ENCODE measurements around the gene LIFR.

Gene LIFR

DNA sequence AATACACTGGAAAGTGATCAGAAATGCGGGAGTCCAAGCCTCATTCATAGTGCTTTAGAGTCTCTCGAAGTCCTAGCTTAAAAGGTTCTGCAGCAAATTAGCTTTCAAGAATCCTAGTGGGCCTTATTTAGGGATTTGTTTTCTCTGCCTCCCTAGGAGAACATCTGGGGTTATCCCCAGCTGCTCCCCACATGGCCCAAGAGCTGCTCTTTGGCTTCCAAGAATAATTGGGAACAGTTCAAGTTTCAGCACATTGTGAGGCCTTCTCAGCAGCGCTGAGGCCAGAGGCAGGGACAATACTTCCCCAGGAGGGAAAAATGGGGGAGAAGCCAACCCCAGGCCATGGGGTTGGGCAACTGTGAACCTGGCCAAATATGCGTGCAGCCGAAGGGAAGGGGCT, 108.7 kb downstream of the LIFR start:
- DNase-seq (ENCODE audit: extremely low spot score), result no peak
- TF ChIP-seq, protein P1, sequence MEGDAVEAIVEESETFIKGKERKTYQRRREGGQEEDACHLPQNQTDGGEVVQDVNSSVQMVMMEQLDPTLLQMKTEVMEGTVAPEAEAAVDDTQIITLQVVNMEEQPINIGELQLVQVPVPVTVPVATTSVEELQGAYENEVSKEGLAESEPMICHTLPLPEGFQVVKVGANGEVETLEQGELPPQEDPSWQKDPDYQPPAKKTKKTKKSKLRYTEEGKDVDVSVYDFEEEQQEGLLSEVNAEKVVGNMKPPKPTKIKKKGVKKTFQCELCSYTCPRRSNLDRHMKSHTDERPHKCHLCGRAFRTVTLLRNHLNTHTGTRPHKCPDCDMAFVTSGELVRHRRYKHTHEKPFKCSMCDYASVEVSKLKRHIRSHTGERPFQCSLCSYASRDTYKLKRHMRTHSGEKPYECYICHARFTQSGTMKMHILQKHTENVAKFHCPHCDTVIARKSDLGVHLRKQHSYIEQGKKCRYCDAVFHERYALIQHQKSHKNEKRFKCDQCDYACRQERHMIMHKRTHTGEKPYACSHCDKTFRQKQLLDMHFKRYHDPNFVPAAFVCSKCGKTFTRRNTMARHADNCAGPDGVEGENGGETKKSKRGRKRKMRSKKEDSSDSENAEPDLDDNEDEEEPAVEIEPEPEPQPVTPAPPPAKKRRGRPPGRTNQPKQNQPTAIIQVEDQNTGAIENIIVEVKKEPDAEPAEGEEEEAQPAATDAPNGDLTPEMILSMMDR (IDR thresholded peaks at IDR 0.05; ENCODE audit: control extremely low read depth, extremely low read depth, low read depth, missing control alignments), result no peak
- ChIA-PET CTCF (interaction anchor here (1.4 to 2.2 kb wide), 2 partner anchors 361 to 474 kb away, joined by 4 to 6 read pairs; no protein-coding TSS in a partner anchor), POLR2A (no interaction called here)

GRCh38 chr5:38447056-38447455, 109.4 kb downstream of the LIFR start:
- TF ChIP-seq, protein P1 (IDR thresholded peaks at IDR 0.05; ENCODE audit: control extremely low read depth, extremely low read depth, low read depth, missing control alignments), result no peak

DNA sequence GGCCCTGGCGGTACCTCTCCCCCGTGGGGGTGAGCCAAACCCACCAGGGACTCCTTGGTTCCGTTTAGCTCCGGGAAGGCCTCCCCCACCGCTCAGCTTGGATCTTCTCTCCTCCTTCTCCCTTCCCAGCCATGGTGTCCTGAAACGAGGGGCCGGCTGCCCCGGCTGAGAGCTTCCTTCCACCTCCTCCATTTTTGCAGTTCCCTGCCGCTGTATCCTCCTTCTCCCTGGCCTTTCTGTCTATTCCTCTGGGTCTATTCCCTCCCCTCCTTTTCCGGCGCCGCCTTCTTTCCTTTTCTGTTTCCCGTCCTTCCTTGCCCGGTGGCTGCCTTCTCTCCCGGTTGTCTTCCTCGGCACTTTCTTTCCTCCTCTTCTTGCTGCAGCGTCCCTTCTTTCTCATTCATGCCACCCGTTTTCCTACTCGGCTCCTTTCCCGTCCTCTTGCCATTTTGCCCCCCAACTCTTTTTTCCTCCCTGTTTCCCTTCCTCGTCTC, 110.4 kb downstream of the LIFR start:
- CTCF ChIA-PET, result interaction anchor here (1.3 to 1.4 kb wide), 2 partner anchors 25 to 363 kb away, joined by 4 read pairs; no protein-coding TSS in a partner anchor
- TF ChIP-seq, protein P1 (IDR thresholded peaks at IDR 0.05; ENCODE audit: control extremely low read depth, extremely low read depth, low read depth, missing control alignments), result no peak
- no peak for DNase-seq (ENCODE audit: extremely low spot score)
- POLR2A ChIA-PET, result no interaction called here

More at GRCh38 chr5:38447056-38447455, 109.4 kb downstream of the LIFR start:
- POLR2A ChIA-PET, result no interaction called here
- no peak for DNase-seq (ENCODE audit: extremely low spot score)
- CTCF ChIA-PET, result interaction anchor here (1.4 to 2.2 kb wide), 2 partner anchors 362 to 475 kb away, joined by 4 to 6 read pairs; no protein-coding TSS in a partner anchor

DNA sequence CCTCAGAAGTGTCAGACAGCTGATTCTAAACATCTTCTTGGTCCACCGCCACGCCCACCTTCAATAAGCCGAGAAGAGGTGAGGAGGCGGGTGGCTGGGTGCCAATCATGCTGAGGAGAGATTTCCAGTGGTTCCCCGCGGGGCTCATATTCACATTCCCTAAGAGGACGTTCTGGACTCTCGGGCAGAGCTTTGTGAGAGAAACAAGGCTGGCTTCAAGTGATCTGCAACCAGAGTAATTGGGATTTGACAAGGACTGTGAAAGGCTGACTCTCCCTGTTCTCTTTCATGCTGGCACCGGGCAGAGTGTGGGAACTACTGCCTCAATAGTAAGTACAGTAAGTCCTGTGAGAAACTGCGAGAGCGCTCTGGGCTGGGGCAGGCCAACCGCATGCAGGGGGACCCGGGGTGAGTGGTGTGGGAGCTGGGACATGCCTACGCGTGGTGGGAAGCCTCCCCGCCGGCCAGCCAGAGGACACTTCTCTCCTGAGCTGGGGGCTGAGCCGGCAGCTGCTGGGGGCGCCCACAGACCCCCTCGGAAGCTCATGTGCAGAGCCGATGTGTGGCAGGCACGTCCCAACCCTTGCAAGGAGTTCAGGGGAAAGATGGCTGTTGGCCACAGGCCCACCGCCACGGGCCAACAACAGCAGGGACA, 110.9 kb downstream of the LIFR start:
- no peak for DNase-seq (ENCODE audit: extremely low spot score)
- CTCF ChIA-PET, result interaction anchor here (1.0 to 1.3 kb wide), 2 partner anchors 24 to 25 kb away, joined by 3 to 4 read pairs; no protein-coding TSS in a partner anchor

GRCh38 chr5:38443390-38443789, 113.1 kb downstream of the LIFR start:
- no peak for DNase-seq (ENCODE audit: extremely low spot score)
- CTCF ChIA-PET, result interaction anchor here (1.0 to 3.9 kb wide), 4 partner anchors 9 to 637 kb away, joined by 3 to 94 read pairs (median 46); no protein-coding TSS in a partner anchor
- POLR2A ChIA-PET, result no interaction called here
- TF ChIP-seq, protein P1 (IDR thresholded peaks at IDR 0.05; ENCODE audit: control extremely low read depth, extremely low read depth, low read depth, missing control alignments), result no peak

More for the DNA sequence above, 110.9 kb downstream of the LIFR start:
- TF ChIP-seq, protein P1 (IDR thresholded peaks at IDR 0.05; ENCODE audit: control extremely low read depth, extremely low read depth, low read depth, missing control alignments), result no peak
- POLR2A ChIA-PET, result no interaction called here

- ChIA-PET CTCF (interaction anchor here (0.6 to 3.9 kb wide), 82 partner anchors 10 to 1130 kb away, joined by 3 to 94 read pairs (median 4); no protein-coding TSS in a partner anchor), POLR2A (no interaction called here)
- no peak for DNase-seq (ENCODE audit: extremely low spot score)
- TF ChIP-seq, protein P1 (IDR thresholded peaks at IDR 0.05; ENCODE audit: control extremely low read depth, extremely low read depth, low read depth, missing control alignments), result no peak
Measured at GRCh38 chr5:38442247-38442573, 114.2 kb downstream of the LIFR start.

All from GM10248 (cell line).